ENCODE results near the gene ACSF3. TPM values are rescaled to one million over a fixed set of nuclear protein-coding genes. Genes with fewer than 3 reads are reported as not detected.
A peak's percentile ranks its signal among the peaks of the same experiment; 100 is the strongest.

ACSF3 gene
- total RNA-seq, 4 donors from 2014 or later = 94.6 to 120 (median 108) TPM

GRCh38 chr16:89104930-89105571, 11.4 kb downstream of the ACSF3 start:
- Histone ChIP-seq H3K36me3 (peaks cover 0 to 76% (median 0%) of the 10 kb centered on the region in 3 donors), H3K27me3 (no peaks in the 10 kb centered on the region), H3K9me3 (no peaks in the 10 kb centered on the region), H3K27ac (no peak overlapping the region), H3K4me1 (peaks cover 0 to 32% (median 9%) of the 10 kb centered on the region in 4 donors), H3K4me3 (no peak overlapping the region)
- peak in 2 of 3 donors; percentile 32 to 40 for DNase-seq
- TF ChIP-seq CTCF (IDR thresholded peaks at IDR 0.05) (no peak), POLR2A (IDR thresholded peaks at IDR 0.05) (no peak)

GRCh38 chr16:89105599-89106151, 12.0 kb downstream of the ACSF3 start:
- Histone ChIP-seq H3K4me1 (peaks cover 0 to 26% (median 7%) of the 10 kb centered on the region in 4 donors), H3K27me3 (no peaks in the 10 kb centered on the region), H3K36me3 (peaks cover 0 to 78% (median 0%) of the 10 kb centered on the region in 3 donors), H3K4me3 (no peak overlapping the region), H3K9me3 (no peaks in the 10 kb centered on the region), H3K27ac (no peak overlapping the region)
- no peak for DNase-seq
- TF ChIP-seq CTCF (IDR thresholded peaks at IDR 0.05) (no peak), POLR2A (IDR thresholded peaks at IDR 0.05) (no peak)

- peak in 1 of 3 donors; percentile 38 for DNase-seq
- Histone ChIP-seq H3K36me3 (peaks cover 0 to 78% (median 0%) of the 10 kb centered on the region in 3 donors), H3K9me3 (no peaks in the 10 kb centered on the region), H3K4me1 (peaks cover 0 to 16% (median 5%) of the 10 kb centered on the region in 4 donors), H3K27ac (no peak overlapping the region), H3K4me3 (no peak overlapping the region), H3K27me3 (no peaks in the 10 kb centered on the region)
- TF ChIP-seq CTCF (IDR thresholded peaks at IDR 0.05) (no peak), POLR2A (IDR thresholded peaks at IDR 0.05) (no peak)
Observed at GRCh38 chr16:89106533-89107202, 13.0 kb downstream of the ACSF3 start.

- DNase-seq = peak in 1 of 3 donors; percentile 24
- Histone ChIP-seq H3K4me1 (peaks cover 0 to 10% (median 3%) of the 10 kb centered on the region in 4 donors), H3K27me3 (no peaks in the 10 kb centered on the region), H3K27ac (no peak overlapping the region), H3K36me3 (peaks cover 0 to 78% (median 0%) of the 10 kb centered on the region in 3 donors), H3K4me3 (no peak overlapping the region), H3K9me3 (no peaks in the 10 kb centered on the region)
- TF ChIP-seq CTCF (IDR thresholded peaks at IDR 0.05) (no peak), POLR2A (IDR thresholded peaks at IDR 0.05) (no peak)
Observed at GRCh38 chr16:89107203-89107582, 13.5 kb downstream of the ACSF3 start.

GRCh38 chr16:89108416-89108815, 14.8 kb downstream of the ACSF3 start:
- Histone ChIP-seq H3K27me3 (no peaks in the 10 kb centered on the region), H3K27ac (no peak overlapping the region), H3K36me3 (peaks cover 0 to 80% (median 0%) of the 10 kb centered on the region in 3 donors), H3K4me3 (no peak overlapping the region), H3K9me3 (no peaks in the 10 kb centered on the region), H3K4me1 (peaks cover 0 to 9% (median under 1%) of the 10 kb centered on the region in 4 donors)
- DNase-seq = peak in 1 of 3 donors; percentile 43
- TF ChIP-seq CTCF (IDR thresholded peaks at IDR 0.05) = no peak
- no peak for TF ChIP-seq POLR2A (IDR thresholded peaks at IDR 0.05)
